Heart right ventricle (tissue), 16 donors: ENCODE data around the gene TANK. TPM values are rescaled to one million over a fixed set of nuclear protein-coding genes. Genes with fewer than 3 reads are reported as not detected.
"Not testable (repeated sequence)": the region's sequence is repeated elsewhere in the genome, so short reads cannot be mapped to it uniquely, and the experiment has no call there.

Experiments
- ATAC-seq, 8 donors: fragments of 200-7000 bp; cut with Tn5 transposase; one replicate each; pipeline ENCODE4 v1.9.1; 2020; ENCODE audit warnings: mild to moderate bottlenecking in 8 of 8, moderate library complexity in 8 of 8, moderate number of reproducible peaks in 1 of 8
- DNase-seq, 2 donors: peaks; one replicate each; pipeline ENCODE4 v3.0.0-alpha.2; 2020
- H3K27ac ChIP-seq, 10 donors: fragments of 200-600 bp; sonication (generic) in 2 of 10; one replicate each; pipeline versions ENCODE4 v1.5.0 to v1.8.0; 2020 to 2022; ENCODE audit warnings: mild to moderate bottlenecking in 3 of 10
- H3K27me3 ChIP-seq, 7 donors: fragments of 200-600 bp; one replicate each; pipeline ENCODE4 v1.8.0; 2021 to 2022; ENCODE audit warnings: mild to moderate bottlenecking in 2 of 7
- H3K36me3 ChIP-seq, 9 donors: fragments of 200-600 bp; sonication (generic) in 1 of 9; one replicate each; pipeline versions ENCODE4 v1.5.0 to v1.8.0; 2020 to 2022; ENCODE audit warnings: mild to moderate bottlenecking in 2 of 9
- H3K4me1 ChIP-seq, 9 donors: fragments of 200-600 bp; sonication (generic) in 1 of 9; one replicate each; pipeline versions ENCODE4 v1.5.0 to v1.8.0; 2020 to 2022; ENCODE audit warnings: mild to moderate bottlenecking in 4 of 9
- H3K4me3 ChIP-seq, 10 donors: fragments of 200-600 bp; sonication (generic) in 2 of 10; one replicate each; pipeline versions ENCODE4 v1.5.0 to v1.8.0; 2020 to 2022; ENCODE audit warnings: mild to moderate bottlenecking in 7 of 10, moderate library complexity in 2 of 10
- H3K9me3 ChIP-seq, 11 donors: fragments of 200-600 bp in 10 of 11; sonication (generic) in 2 of 11; one replicate each; pipeline versions ENCODE4 v1.5.0 to v1.8.0; 2013 to 2022; ENCODE audit warnings: mild to moderate bottlenecking in 2 of 11, control low read depth in 1 of 11, moderate library complexity in 1 of 11
- CTCF ChIP-seq, 9 donors: fragments of 200-600 bp; sonication (generic) in 2 of 9; IDR thresholded peaks; one replicate each; pipeline versions ENCODE4 v1.5.0 to v1.8.0; 2021 to 2022; ENCODE audit warnings: antibody characterized with exemption in 9 of 9, mild to moderate bottlenecking in 5 of 9, moderate library complexity in 1 of 9
- WGBS, 2 donors: extraction: QIAGEN DNeasy Blood & Tissue Kit; methylation state at CpG; one replicate each; pipeline ENCODE4 v1.1.7; 2013; ENCODE audit warnings: inconsistent platforms in 1 of 2; 5-methylcytosine and 5-hydroxymethylcytosine counted together
- intact Hi-C, 10 donors: fragments of 100-400 bp; cut with DNase I; formaldehyde crosslinking; loops; one replicate each; pipeline versions ENCODE4 v1.11.1 to v1.14.2; 2022
- polyA plus RNA-seq, 2 donors: library from polyadenylated mRNA; stranded (reverse); fragments of 200-250 nt; gene quantifications; one replicate each; pipeline ENCODE4 v1.2.3, GENCODE V29; 2013
- total RNA-seq, 10 donors: library from RNA; stranded (reverse); fragmentation: NEBNext Ultra II Directional in 3 of 10; extraction: Animal tissue kit (Norgen Biotek cat#: 25700) in 3 of 10; gene quantifications; one replicate each; pipeline versions ENCODE4 v1.2.1 to v1.2.4, GENCODE V29; 2021 to 2023
- donor health status: Arrhythmogenic right ventricular cardiomyopathy.
- donor health status: ischemic (EF 13 %, LVEDD 7.1; RV severe dilation, severe dysfunction).
- donor health status: healthy with polysubstance abuse.
- donor health status: DM: no; HTN: yes; CAD: no.
- donor health status: DM: no; HTN: no; CAD: no.
- donor health status: ischemic (EF 25% LVEDD 6.9; RV normal size, moderate dysfunction).
- donor health status: ischemic (EF 25% LVEDD 5.7; RV mildly dilated, moderate dysfunction).
- donor health status: healthy.
- donor health status: DM: yes; HTN: yes; CAD: no.
- donor health status: Ischemic cardiomyopathy.
- donor health status: ischemic (EF 35%, LVEDD 5.7; RV mildly dilated, moderate dysfunction).
- donor health status: nonischemic (EF 11% LVEDD 7.7; RV severe dilation, severe dysfunction).
- donor health status: DM: yes; HTN: yes; CAD: no.
- donor health status: PGD.
- donor health status: ischemic (EF 29% LVEDD 5.4; RV normal size, mild dysfunction).
- donor health status: nonischemic (EF 23%, LVEDD 6.1; RV moderate dilation, normal function).

TANK gene
- total and polyA plus RNA-seq, 12 donors, result 20.4 to 39.7 (median 30.6) TPM

- H3K36me3 ChIP-seq, ATAC-seq: not testable (repeated sequence)
- DNase-seq, result peak; percentile 39 to 47
These were observed 120.7 kb downstream of the TANK start for GRCh38 chr2:161280906-161281323.

GRCh38 chr2:161281615-161282310 lies 121.5 kb downstream of the TANK start:
- H3K9me3 ChIP-seq, H3K4me1 ChIP-seq, DNase-seq, H3K4me3 ChIP-seq, H3K27ac ChIP-seq, ATAC-seq, H3K36me3 ChIP-seq, intact Hi-C loops: not testable (repeated sequence)
- WGBS, 2 donors, result 78 to 80% methylated on average over 11 of the region's 11 CpGs
- peaks cover 0 to 35% (median 14%) of the 10 kb centered on the region in 7 donors for H3K27me3 ChIP-seq

More at GRCh38 chr2:161280906-161281323, 120.7 kb downstream of the TANK start:
- H3K4me3 ChIP-seq, intact Hi-C loops, H3K4me1 ChIP-seq, H3K9me3 ChIP-seq, H3K27ac ChIP-seq: not testable (repeated sequence)
- peaks cover 0 to 26% (median 11%) of the 10 kb centered on the region in 7 donors for H3K27me3 ChIP-seq
- TF ChIP-seq CTCF (IDR thresholded peaks at IDR 0.05), result peak in 1 of 9 donors; percentile 8
- WGBS, 2 donors, result 73 to 74% methylated on average over 18 of the region's 18 CpGs

GRCh38 chr2:161282311-161282644 lies 122.0 kb downstream of the TANK start:
- DNase-seq, H3K4me1 ChIP-seq, intact Hi-C loops, H3K4me3 ChIP-seq, H3K9me3 ChIP-seq, ATAC-seq, H3K27ac ChIP-seq, H3K36me3 ChIP-seq: not testable (repeated sequence)
- peaks cover 0 to 37% (median 14%) of the 10 kb centered on the region in 7 donors for H3K27me3 ChIP-seq
- WGBS, 2 donors, result 88 to 90% methylated on average over 9 of the region's 9 CpGs

GRCh38 chr2:161283926-161284325 lies 123.7 kb downstream of the TANK start:
- DNase-seq, result no peak
- TF ChIP-seq CTCF (IDR thresholded peaks at IDR 0.05), result no peak
- intact Hi-C loops, result no loop called here
- H3K36me3 ChIP-seq, result no peaks in the 10 kb centered on the region
- peaks cover 0 to 4% (median 0%) of the 10 kb centered on the region in 11 donors for H3K9me3 ChIP-seq
- 49 to 56% methylated on average over 1 of the region's 1 CpG for WGBS, 2 donors
- no peak for ATAC-seq
- H3K4me3 ChIP-seq, result no peak overlapping the region
- no peak overlapping the region for H3K27ac ChIP-seq
- H3K27me3 ChIP-seq, result peaks cover 0 to 37% (median 13%) of the 10 kb centered on the region in 7 donors
- H3K4me1 ChIP-seq, result no peaks in the 10 kb centered on the region

Other genes starting within 250 kb of the TANK start
- gene PSMD14, start 148.0 kb downstream of the TANK start, total RNA-seq, result 10 to 100 TPM; 35.5 to 57.3 (median 44.4) TPM
- 10 to 100 TPM; 21.6 to 66.9 TPM for gene PSMD14, start 148.0 kb downstream of the TANK start, polyA plus RNA-seq